Middle frontal gyrus (tissue), 1 donor: Measurements from ENCODE around the gene OCRL.

Experiments used
- DNase-seq: peaks from one replicate; pipeline ENCODE4 v3.0.0-alpha.2; 2015; ENCODE audit warnings: low spot score; ENCODE audit errors: extremely low spot score

OCRL gene

GRCh38 chrX:129585167-129585566 is 45.1 kb downstream of the OCRL start:
- no peak for DNase-seq

- no peak for DNase-seq
Observed at GRCh38 chrX:129585691-129586090, 45.6 kb downstream of the OCRL start.

- DNase-seq: no peak
Observed at GRCh38 chrX:129586446-129586845, 46.4 kb downstream of the OCRL start.

- DNase-seq: no peak
Observed at GRCh38 chrX:129590596-129590995, 50.5 kb downstream of the OCRL start.

- DNase-seq: no peak
Observed at GRCh38 chrX:129593137-129593536, 53.1 kb downstream of the OCRL start.

GRCh38 chrX:129594781-129595180 is 54.7 kb downstream of the OCRL start:
- DNase-seq: no peak

- no peak for DNase-seq
Observed at GRCh38 chrX:129596077-129596476, 56.0 kb downstream of the OCRL start.

GRCh38 chrX:129597905-129598304 is 57.8 kb downstream of the OCRL start:
- no peak for DNase-seq

- no peak for DNase-seq
Observed at GRCh38 chrX:129599499-129599898, 59.4 kb downstream of the OCRL start.

- DNase-seq: no peak
Observed at GRCh38 chrX:129599996-129600395, 59.9 kb downstream of the OCRL start.

- no peak for DNase-seq
Observed at GRCh38 chrX:129600981-129601424, 60.9 kb downstream of the OCRL start.

- peak; percentile 52 for DNase-seq
Observed at GRCh38 chrX:129606918-129607317, 66.9 kb downstream of the OCRL start.

- DNase-seq: no peak
Observed at GRCh38 chrX:129608496-129608895, 68.4 kb downstream of the OCRL start.

GRCh38 chrX:129609395-129609794 is 69.3 kb downstream of the OCRL start:
- DNase-seq: no peak

GRCh38 chrX:129612396-129612795 is 72.3 kb downstream of the OCRL start:
- DNase-seq: no peak

GRCh38 chrX:129613596-129613995 is 73.5 kb downstream of the OCRL start:
- no peak for DNase-seq

- DNase-seq: no peak
Observed at GRCh38 chrX:129614481-129615255, 74.6 kb downstream of the OCRL start.

- DNase-seq: no peak
Observed at GRCh38 chrX:129617420-129617819, 77.4 kb downstream of the OCRL start.

GRCh38 chrX:129618997-129619396 is 78.9 kb downstream of the OCRL start:
- DNase-seq: no peak

- no peak for DNase-seq
Observed at GRCh38 chrX:129622757-129623301, 82.8 kb downstream of the OCRL start.

- DNase-seq: no peak
Observed at GRCh38 chrX:129626026-129626425, 86.0 kb downstream of the OCRL start.

- DNase-seq: no peak
Observed at GRCh38 chrX:129629837-129630236, 89.8 kb downstream of the OCRL start.

- no peak for DNase-seq
Observed at GRCh38 chrX:129631849-129632248, 91.8 kb downstream of the OCRL start.
